Neuronal stem cell (in vitro differentiated cells): Measurements from ENCODE around the gene ELOA. TPM values are rescaled to one million over a fixed set of nuclear protein-coding genes. Genes with fewer than 3 reads are reported as not detected.
A peak's percentile ranks its signal among the peaks of the same experiment; 100 is the strongest.

Experiments
- DNase-seq: peaks from one replicate; pipeline ENCODE4 v3.0.0-alpha.2; 2013; ENCODE audit warnings: low spot score
- H2AFZ ChIP-seq: one replicate; pipeline ENCODE4 v1.6.1; 2013; ENCODE audit warnings: mild to moderate bottlenecking, low read length, inconsistent platforms
- H2AK5ac ChIP-seq: 2 replicates; pipeline ENCODE4 v1.6.1; 2013; ENCODE audit warnings: low read depth, mild to moderate bottlenecking, inconsistent platforms, low read length, moderate library complexity, mixed read lengths
- H2BK120ac ChIP-seq: 2 replicates; pipeline ENCODE4 v1.6.1; 2013; ENCODE audit warnings: low read depth, mild to moderate bottlenecking, inconsistent platforms, low read length, moderate library complexity, mixed read lengths
- H2BK12ac ChIP-seq: one replicate; pipeline ENCODE4 v1.6.1; 2013; ENCODE audit warnings: low read length, inconsistent platforms
- H2BK15ac ChIP-seq: 2 replicates; pipeline ENCODE4 v1.6.1; 2013; ENCODE audit warnings: mild to moderate bottlenecking, low read length, inconsistent platforms, mixed read lengths
- H2BK5ac ChIP-seq: one replicate; pipeline ENCODE4 v1.6.1; 2013; ENCODE audit warnings: inconsistent platforms, mild to moderate bottlenecking, low read length, moderate library complexity
- H3K14ac ChIP-seq: one replicate; pipeline ENCODE4 v1.6.1; 2013; ENCODE audit warnings: low read length, inconsistent platforms
- H3K18ac ChIP-seq: 2 replicates; pipeline ENCODE4 v1.6.1; 2013; ENCODE audit warnings: low read length, inconsistent platforms
- H3K23ac ChIP-seq: 2 replicates; pipeline ENCODE4 v1.6.1; 2013; ENCODE audit warnings: low read depth, mild to moderate bottlenecking, mixed read lengths, low read length, inconsistent platforms; ENCODE audit not compliant: poor library complexity
- H3K27ac ChIP-seq: replicated peaks from 3 replicates; pipeline ENCODE4 v1.5.1; 2013; ENCODE audit warnings: low read length, inconsistent platforms
- H3K27me3 ChIP-seq, 3 experiments: 2 replicates each; pipeline ENCODE4 v1.6.1; 2013; ENCODE audit warnings: low read length in 3 of 3, mild to moderate bottlenecking in 2 of 3, inconsistent platforms in 1 of 3, low read depth in 1 of 3, mixed read lengths in 1 of 3, moderate library complexity in 1 of 3; ENCODE audit not compliant: control insufficient read depth in 3 of 3, insufficient read depth in 3 of 3
- H3K36me3 ChIP-seq, 2 donors: replicated peaks in 1 of 2; 2 replicates each; pipeline ENCODE4 v1.6.1; 2013; ENCODE audit warnings: low read length in 2 of 2; ENCODE audit not compliant: control insufficient read depth in 2 of 2, insufficient read depth in 2 of 2
- H3K4ac ChIP-seq: 2 replicates; pipeline ENCODE4 v1.6.1; 2013; ENCODE audit warnings: inconsistent platforms, mild to moderate bottlenecking, low read length, moderate library complexity
- H3K4me1 ChIP-seq, 2 donors: 1 replicate in 1 of 2; 2 replicates in 1 of 2; pipeline ENCODE4 v1.6.1; 2013; ENCODE audit warnings: low read length in 2 of 2, low read depth in 1 of 2; ENCODE audit not compliant: control insufficient read depth in 2 of 2, insufficient read depth in 1 of 2
- H3K4me2 ChIP-seq: one replicate; pipeline ENCODE4 v1.6.1; 2013; ENCODE audit warnings: mild to moderate bottlenecking, low read length, inconsistent platforms; ENCODE audit not compliant: insufficient read depth, poor library complexity, severe bottlenecking
- H3K4me3 ChIP-seq, 2 donors: 2 replicates each; pipeline ENCODE4 v1.5.1; 2013; ENCODE audit warnings: low read length in 2 of 2, mild to moderate bottlenecking in 2 of 2, inconsistent platforms in 1 of 2, moderate library complexity in 1 of 2
- H3K79me1 ChIP-seq: one replicate; pipeline ENCODE4 v1.6.1; 2013; ENCODE audit warnings: low read depth, mild to moderate bottlenecking, inconsistent platforms, low read length, moderate library complexity
- H3K9ac ChIP-seq: one replicate; pipeline ENCODE4 v1.6.1; 2013; ENCODE audit warnings: mild to moderate bottlenecking, low read depth, low read length, inconsistent platforms; ENCODE audit not compliant: poor library complexity
- H3K9me3 ChIP-seq, 2 donors: replicated peaks in 1 of 2; 2 replicates each; pipeline versions ENCODE3 to v1.6.1; 2013; ENCODE audit warnings: low read length in 2 of 2, mild to moderate bottlenecking in 2 of 2, inconsistent platforms in 1 of 2, low read depth in 1 of 2, mixed read lengths in 1 of 2, moderate library complexity in 1 of 2; ENCODE audit not compliant: control insufficient read depth in 2 of 2, insufficient read depth in 1 of 2
- H4K8ac ChIP-seq: one replicate; pipeline ENCODE4 v1.6.1; 2013; ENCODE audit warnings: low read depth, mild to moderate bottlenecking, inconsistent platforms, low read length, moderate library complexity
- H4K91ac ChIP-seq: one replicate; pipeline ENCODE4 v1.6.1; 2013; ENCODE audit warnings: low read length, low read depth, mild to moderate bottlenecking, inconsistent platforms; ENCODE audit not compliant: poor library complexity
- WGBS, 2 donors: extraction: QIAGEN DNeasy Blood & Tissue Kit; methylation state at CpG; one replicate each; pipeline ENCODE4 v1.1.7; 2013; ENCODE audit warnings: missing lambda C conversion rate in 2 of 2, mixed read lengths in 1 of 2; ENCODE audit not compliant: insufficient read length in 2 of 2, insufficient replicate concordance in 1 of 2; ENCODE audit errors: extremely low coverage in 2 of 2; 5-methylcytosine and 5-hydroxymethylcytosine counted together
- polyA plus RNA-seq, 2 experiments: library from polyadenylated mRNA; stranded (reverse); fragments of 200-250 nt; gene quantifications; one replicate each; pipeline ENCODE4 v1.2.3, GENCODE V29; 2013

ELOA gene
- 16.5 TPM for polyA plus RNA-seq (2013, experiment 1 of 2)
- polyA plus RNA-seq (2013, experiment 2 of 2), result 17.6 TPM

- Histone ChIP-seq H2BK120ac (peak within 1 kb of the TSS; percentile 22), H2AFZ (peak within 1 kb of the TSS; percentile 98), H4K8ac (peak within 1 kb of the TSS; percentile 92), H3K23ac (peak within 1 kb of the TSS; percentile 99), H2BK15ac (peak within 1 kb of the TSS; percentile 39), H3K9me3 (no peaks in the 10 kb centered on the region), H3K27me3 (no peaks in the 10 kb centered on the region), H2BK12ac (peak within 1 kb of the TSS; percentile 17), H3K4me3 (peak within 1 kb of the TSS; percentile 93 to 94), H3K9ac (peak within 1 kb of the TSS; percentile 98), H3K4ac (peak within 1 kb of the TSS; percentile 55), H3K14ac (peak within 1 kb of the TSS; percentile 65), H3K4me2 (peak within 1 kb of the TSS; percentile 79), H4K91ac (no peak within 1 kb of the TSS), H3K36me3 (peaks cover 2 to 28% of the 10 kb centered on the region in 2 donors), H2AK5ac (peak within 1 kb of the TSS; percentile 63), H3K79me1 (peaks cover 5% of the 10 kb centered on the region), H3K18ac (peak within 1 kb of the TSS; percentile 96), H3K4me1 (peaks cover 2 to 9% of the 10 kb centered on the region in 2 donors), H2BK5ac (peak within 1 kb of the TSS; percentile 69), H3K27ac (peak within 1 kb of the TSS; percentile 7)
- peak; percentile 74 for DNase-seq
- WGBS, 2 donors, result no CpG with 5 or more reads among the region's 119 CpGs
Measured at GRCh38 chr1:23743287-23744152, at the start of gene ELOA. TSS of gene ELOA (plus strand) at chr1:23743471. CDS start at chr1:23743504, 33 bp downstream.

GRCh38 chr1:23693599-23693998 is 49.7 kb upstream of the ELOA start:
- no peak overlapping the region for H2BK120ac ChIP-seq
- H3K14ac ChIP-seq, result no peak overlapping the region
- peaks cover 10% of the 10 kb centered on the region for H3K79me1 ChIP-seq
- H2AFZ ChIP-seq, result no peak overlapping the region
- no CpG with 5 or more reads among the region's 2 CpGs for WGBS, 2 donors
- no peak overlapping the region for H3K18ac ChIP-seq
- no peak overlapping the region for H4K8ac ChIP-seq
- H2BK15ac ChIP-seq, result no peak overlapping the region
- DNase-seq, result no peak
- H3K4me3 ChIP-seq, result peak overlapping the region in 1 of 2 donors; percentile 93
- no peak overlapping the region for H4K91ac ChIP-seq
- H2BK5ac ChIP-seq, result no peak overlapping the region
- peaks cover 42 to 66% of the 10 kb centered on the region in 2 donors for H3K36me3 ChIP-seq
- H3K9ac ChIP-seq, result no peak overlapping the region
- H3K27ac ChIP-seq, result no peak overlapping the region
- no peaks in the 10 kb centered on the region for H3K9me3 ChIP-seq
- H3K4me2 ChIP-seq, result no peak overlapping the region
- H2BK12ac ChIP-seq, result no peak overlapping the region
- no peaks in the 10 kb centered on the region for H3K27me3 ChIP-seq
- H3K4ac ChIP-seq, result no peak overlapping the region
- H3K4me1 ChIP-seq, result peaks cover 5 to 11% of the 10 kb centered on the region in 2 donors
- no peak overlapping the region for H3K23ac ChIP-seq
- H2AK5ac ChIP-seq, result no peak overlapping the region

- H2BK12ac ChIP-seq, result no peak overlapping the region
- no peaks in the 10 kb centered on the region for H3K27me3 ChIP-seq
- H3K18ac ChIP-seq, result no peak overlapping the region
- whole genome bisulfite sequencing, 2 donors, result no CpG with 5 or more reads among the region's 3 CpGs
- H3K14ac ChIP-seq, result no peak overlapping the region
- H4K8ac ChIP-seq, result no peak overlapping the region
- H3K4me2 ChIP-seq, result no peak overlapping the region
- H2BK5ac ChIP-seq, result no peak overlapping the region
- H3K79me1 ChIP-seq, result peaks cover 10% of the 10 kb centered on the region
- no peak overlapping the region for H3K27ac ChIP-seq
- H3K9me3 ChIP-seq, result no peaks in the 10 kb centered on the region
- H3K4me3 ChIP-seq, result no peak overlapping the region
- H2BK120ac ChIP-seq, result no peak overlapping the region
- H2BK15ac ChIP-seq, result no peak overlapping the region
- peaks cover 45 to 74% of the 10 kb centered on the region in 2 donors for H3K36me3 ChIP-seq
- H3K4ac ChIP-seq, result no peak overlapping the region
- peaks cover 5 to 11% of the 10 kb centered on the region in 2 donors for H3K4me1 ChIP-seq
- no peak for DNase-seq
- no peak overlapping the region for H2AFZ ChIP-seq
- H3K9ac ChIP-seq, result no peak overlapping the region
- H3K23ac ChIP-seq, result no peak overlapping the region
- no peak overlapping the region for H2AK5ac ChIP-seq
- H4K91ac ChIP-seq, result no peak overlapping the region
Measured at GRCh38 chr1:23694371-23694770, 48.9 kb upstream of the ELOA start.

- Histone ChIP-seq H3K9ac (no peak overlapping the region), H4K8ac (no peak overlapping the region), H3K27ac (no peak overlapping the region), H3K9me3 (no peaks in the 10 kb centered on the region), H3K4me3 (peak overlapping the region in 1 of 2 donors; percentile 13), H2AFZ (no peak overlapping the region), H2BK5ac (no peak overlapping the region), H2AK5ac (no peak overlapping the region), H2BK120ac (no peak overlapping the region), H3K4ac (no peak overlapping the region), H2BK15ac (no peak overlapping the region), H4K91ac (no peak overlapping the region), H3K36me3 (peaks cover 53 to 87% of the 10 kb centered on the region in 2 donors), H3K79me1 (peaks cover 10% of the 10 kb centered on the region), H3K18ac (no peak overlapping the region), H3K4me2 (no peak overlapping the region), H3K23ac (no peak overlapping the region), H3K4me1 (peaks cover 5 to 11% of the 10 kb centered on the region in 2 donors), H2BK12ac (no peak overlapping the region), H3K14ac (no peak overlapping the region), H3K27me3 (no peaks in the 10 kb centered on the region)
- no CpG with 5 or more reads among the region's 3 CpGs for WGBS, 2 donors
- DNase-seq, result no peak
Measured at GRCh38 chr1:23695667-23696066, 47.6 kb upstream of the ELOA start.
